BJ (cell line): ENCODE measurements around the gene PROX1. TPM values are rescaled to one million over a fixed set of nuclear protein-coding genes. Genes with fewer than 3 reads are reported as not detected.

ENCODE experiments used
- CTCF ChIA-PET: fragments of 350-600 bp; formaldehyde crosslinking; extraction: SDS; loops from one replicate; lab custom pipeline; 2021; ENCODE audit warnings: antibody characterized with exemption, inconsistent platforms; lab: Yijun Ruan, JAX
- POLR2A ChIA-PET: fragments of 300-600 bp; sonication (Branson Sonifier 250); formaldehyde crosslinking; extraction: SDS; loops from one replicate; lab custom pipeline; 2021; ENCODE audit warnings: antibody characterized with exemption; lab: Charles Lee
- DNase-seq: peaks from one replicate; pipeline ENCODE4 v3.0.0-alpha.2; 2011; ENCODE audit warnings: low read depth
- H3K27me3 ChIP-seq: 2 replicates; pipeline ENCODE4 v1.6.0; 2011; ENCODE audit warnings: low read length; ENCODE audit not compliant: control insufficient read depth, insufficient read depth
- H3K36me3 ChIP-seq: 2 replicates; pipeline ENCODE4 v1.5.1; 2011; ENCODE audit warnings: low read length; ENCODE audit not compliant: control insufficient read depth, insufficient read depth
- H3K4me3 ChIP-seq: 2 replicates; pipeline ENCODE4 v1.5.1; 2011; ENCODE audit warnings: low read depth, mild to moderate bottlenecking, control low read depth, low read length
- CTCF ChIP-seq: IDR thresholded peaks from 2 replicates; pipeline ENCODE4 v1.5.1; 2011; ENCODE audit warnings: low read depth, mild to moderate bottlenecking, control low read depth, inconsistent platforms, low read length, moderate library complexity; ENCODE audit not compliant: insufficient read depth
- polyA plus RNA-seq: library from polyadenylated mRNA; depleted of rRNA; stranded (reverse); fragments of >200 nt; gene quantifications from 2 replicates; pipeline ENCODE4 v1.2.3, GENCODE V29; 2011

Gene PROX1
- polyA plus RNA-seq, 1 experiment, result 0.11 TPM

GRCh38 chr1:213979751-213980586, 7.8 kb upstream of the PROX1 start:
- peaks cover 18% of the 10 kb centered on the region for H3K27me3 ChIP-seq
- no peak for TF ChIP-seq CTCF
- ChIA-PET CTCF (no interaction called here), POLR2A (no interaction called here)
- H3K36me3 ChIP-seq, result no peaks in the 10 kb centered on the region
- DNase-seq, result no peak
- no peak overlapping the region for H3K4me3 ChIP-seq

- TF ChIP-seq CTCF, result no peak
- ChIA-PET POLR2A (no interaction called here), CTCF (no interaction called here)
- no peaks in the 10 kb centered on the region for H3K36me3 ChIP-seq
- DNase-seq, result no peak
- H3K27me3 ChIP-seq, result peaks cover 18% of the 10 kb centered on the region
- no peak overlapping the region for H3K4me3 ChIP-seq
These were observed 6.9 kb upstream of the PROX1 start for GRCh38 chr1:213980906-213981305.

- Histone ChIP-seq H3K4me3 (no peak overlapping the region), H3K27me3 (peaks cover 25% of the 10 kb centered on the region), H3K36me3 (no peaks in the 10 kb centered on the region)
- ChIA-PET POLR2A (no interaction called here), CTCF (no interaction called here)
- DNase-seq, result no peak
- TF ChIP-seq CTCF, result no peak
These were observed 5.5 kb upstream of the PROX1 start for GRCh38 chr1:213982289-213982671.

GRCh38 chr1:213982672-213983492, 4.9 kb upstream of the PROX1 start:
- no peak for DNase-seq
- Histone ChIP-seq H3K4me3 (peak overlapping the region; percentile 15), H3K36me3 (no peaks in the 10 kb centered on the region), H3K27me3 (peaks cover 25% of the 10 kb centered on the region)
- ChIA-PET POLR2A (no interaction called here), CTCF (no interaction called here)
- no peak for TF ChIP-seq CTCF
